Caco-2 (cell line): Measurements from ENCODE around the gene RHBG. TPM values are rescaled to one million over a fixed set of nuclear protein-coding genes. Genes with fewer than 3 reads are reported as not detected.

ENCODE experiments used
- BruUV-seq: library from RNA; stranded (reverse); fragments of 400-500 nt; replicated peaks from 2 replicates; lab custom pipeline; 2021; lab: Mats Ljungman, UMichigan
- CTCF ChIA-PET: fragments of 300-600 bp; sonication (Branson Sonifier 250); formaldehyde crosslinking; loops from one replicate; lab custom pipeline; 2022; ENCODE audit warnings: antibody characterized with exemption; lab: Charles Lee
- POLR2A ChIA-PET: fragments of 300-600 bp; sonication (Branson Sonifier 250); formaldehyde crosslinking; loops from one replicate; lab custom pipeline; 2022; ENCODE audit warnings: antibody characterized with exemption; lab: Charles Lee
- DNase-seq, 2 experiments: peaks; one replicate each; pipeline versions ENCODE4 v3.0.0 to v3.0.0-alpha.2; 2020 to 2022
- H3K27me3 ChIP-seq: replicated peaks from 2 replicates; pipeline ENCODE4 v1.6.0; 2011; ENCODE audit warnings: low read length; ENCODE audit not compliant: control insufficient read depth, insufficient read depth
- H3K36me3 ChIP-seq: 2 replicates; pipeline ENCODE4 v1.5.1; 2011; ENCODE audit warnings: low read length; ENCODE audit not compliant: control insufficient read depth, insufficient read depth
- H3K4me1 ChIP-seq: fragments of 250-450 bp; sonication (Bioruptor Pico); 2 replicates; pipeline ENCODE4 v1.5.1; 2020; ENCODE audit warnings: mild to moderate bottlenecking
- H3K4me3 ChIP-seq: 2 replicates; pipeline ENCODE4 v1.5.1; 2011; ENCODE audit warnings: low read depth, mild to moderate bottlenecking, control low read depth, low read length
- H3K9me3 ChIP-seq: fragments of 250-450 bp; sonication (Bioruptor Pico); 2 replicates; pipeline ENCODE4 v1.5.1; 2020; ENCODE audit warnings: mild to moderate bottlenecking, moderate library complexity
- H3K27ac Mint-ChIP-seq: one replicate; pipeline ENCODE4 v1.8.0; 2022; ENCODE audit warnings: mixed read lengths; ENCODE audit not compliant: unreplicated experiment
- H3K27me3 Mint-ChIP-seq: one replicate; pipeline ENCODE4 v1.8.0; 2022; ENCODE audit warnings: mixed read lengths; ENCODE audit not compliant: insufficient read depth, unreplicated experiment
- H3K36me3 Mint-ChIP-seq: one replicate; pipeline ENCODE4 v1.8.0; 2022; ENCODE audit warnings: mild to moderate bottlenecking, mixed read lengths; ENCODE audit not compliant: insufficient read depth, unreplicated experiment
- H3K4me1 Mint-ChIP-seq: one replicate; pipeline ENCODE4 v1.8.0; 2022; ENCODE audit warnings: low read depth, mixed read lengths; ENCODE audit not compliant: unreplicated experiment
- H3K4me3 Mint-ChIP-seq: one replicate; pipeline ENCODE4 v1.8.0; 2022; ENCODE audit warnings: mild to moderate bottlenecking, moderate library complexity, mixed read lengths; ENCODE audit not compliant: unreplicated experiment
- H3K9me3 Mint-ChIP-seq: one replicate; pipeline ENCODE4 v1.8.0; 2022; ENCODE audit warnings: mixed read lengths; ENCODE audit not compliant: unreplicated experiment
- intact Hi-C: fragments of 100-400 bp; cut with micrococcal nuclease; formaldehyde crosslinking; loops from one replicate; pipeline ENCODE4 v1.10.0; 2022; ENCODE audit not compliant: unreplicated experiment
- total RNA-seq: library from RNA; stranded (reverse); gene quantifications from 2 replicates; pipeline ENCODE4 v1.2.3, GENCODE V29; 2022
- TF ChIP-seq, protein P1 (sequence below), 2 experiments: fragments of 200-600 bp in 1 of 2; IDR thresholded peaks; 1 replicate in 1 of 2; 2 replicates in 1 of 2; pipeline versions ENCODE4 v1.5.1 to v1.8.0; 2011 to 2022; ENCODE audit warnings: antibody characterized with exemption in 1 of 2, control low read depth in 1 of 2, inconsistent platforms in 1 of 2, low read depth in 1 of 2, low read length in 1 of 2, mild to moderate bottlenecking in 1 of 2, moderate library complexity in 1 of 2; ENCODE audit not compliant: insufficient read depth in 1 of 2, severe bottlenecking in 1 of 2, unreplicated experiment in 1 of 2

Gene RHBG
- total RNA-seq, 1 experiment from 2014 or later, result 6.5 TPM

DNA sequence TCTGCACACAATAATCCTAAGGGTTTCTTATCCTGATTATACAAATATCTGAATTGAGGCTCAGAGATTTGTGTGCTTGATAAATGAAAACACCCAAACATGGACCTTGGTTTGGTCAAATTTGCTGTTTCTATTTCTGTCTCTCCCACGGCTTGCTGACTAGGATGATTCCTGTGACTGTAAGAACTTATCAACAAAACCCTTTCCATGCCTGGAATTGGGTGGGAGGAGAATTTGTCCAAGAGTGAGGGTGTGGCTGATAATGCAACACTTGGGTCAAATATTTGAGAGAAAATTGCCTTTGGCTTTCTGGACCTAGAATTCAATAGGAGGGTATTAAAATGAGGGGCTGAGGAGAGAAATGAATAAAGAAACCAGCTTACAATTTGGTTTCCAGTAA is 48.0 kb downstream of the RHBG start:
- ChIA-PET POLR2A (no interaction called here), CTCF (interaction anchor here (1.0 to 1.2 kb wide), 2 partner anchors 31 kb away, joined by 4 read pairs; no protein-coding TSS in a partner anchor)
- TF ChIP-seq, protein P1, sequence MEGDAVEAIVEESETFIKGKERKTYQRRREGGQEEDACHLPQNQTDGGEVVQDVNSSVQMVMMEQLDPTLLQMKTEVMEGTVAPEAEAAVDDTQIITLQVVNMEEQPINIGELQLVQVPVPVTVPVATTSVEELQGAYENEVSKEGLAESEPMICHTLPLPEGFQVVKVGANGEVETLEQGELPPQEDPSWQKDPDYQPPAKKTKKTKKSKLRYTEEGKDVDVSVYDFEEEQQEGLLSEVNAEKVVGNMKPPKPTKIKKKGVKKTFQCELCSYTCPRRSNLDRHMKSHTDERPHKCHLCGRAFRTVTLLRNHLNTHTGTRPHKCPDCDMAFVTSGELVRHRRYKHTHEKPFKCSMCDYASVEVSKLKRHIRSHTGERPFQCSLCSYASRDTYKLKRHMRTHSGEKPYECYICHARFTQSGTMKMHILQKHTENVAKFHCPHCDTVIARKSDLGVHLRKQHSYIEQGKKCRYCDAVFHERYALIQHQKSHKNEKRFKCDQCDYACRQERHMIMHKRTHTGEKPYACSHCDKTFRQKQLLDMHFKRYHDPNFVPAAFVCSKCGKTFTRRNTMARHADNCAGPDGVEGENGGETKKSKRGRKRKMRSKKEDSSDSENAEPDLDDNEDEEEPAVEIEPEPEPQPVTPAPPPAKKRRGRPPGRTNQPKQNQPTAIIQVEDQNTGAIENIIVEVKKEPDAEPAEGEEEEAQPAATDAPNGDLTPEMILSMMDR (IDR thresholded peaks at IDR 0.05; ENCODE audit: insufficient read depth in 1 of 2, low read depth in 1 of 2, low read length in 1 of 2, severe bottlenecking in 1 of 2, unreplicated experiment in 1 of 2), result no peak
- peaks cover 27% of the 10 kb centered on the region for H3K4me1 ChIP-seq
- H3K4me1 Mint-ChIP-seq, result peaks cover 13% of the 10 kb centered on the region
- no peaks in the 10 kb centered on the region for H3K36me3 ChIP-seq
- H3K9me3 Mint-ChIP-seq, result no peaks in the 10 kb centered on the region
- H3K4me3 Mint-ChIP-seq, result no peak overlapping the region
- peaks cover 7% of the 10 kb centered on the region for H3K36me3 Mint-ChIP-seq
- H3K27me3 ChIP-seq, result no peaks in the 10 kb centered on the region; the same call in 1 of the 2 replicates
- no TSS peak for BruUV-seq
- H3K4me3 ChIP-seq, result no peak overlapping the region
- no peaks in the 10 kb centered on the region for H3K9me3 ChIP-seq
- no peak overlapping the region for H3K27ac Mint-ChIP-seq
- intact Hi-C loops, result no loop called here
- H3K27me3 Mint-ChIP-seq, result peaks cover 3% of the 10 kb centered on the region
- DNase-seq, result no peak

DNA sequence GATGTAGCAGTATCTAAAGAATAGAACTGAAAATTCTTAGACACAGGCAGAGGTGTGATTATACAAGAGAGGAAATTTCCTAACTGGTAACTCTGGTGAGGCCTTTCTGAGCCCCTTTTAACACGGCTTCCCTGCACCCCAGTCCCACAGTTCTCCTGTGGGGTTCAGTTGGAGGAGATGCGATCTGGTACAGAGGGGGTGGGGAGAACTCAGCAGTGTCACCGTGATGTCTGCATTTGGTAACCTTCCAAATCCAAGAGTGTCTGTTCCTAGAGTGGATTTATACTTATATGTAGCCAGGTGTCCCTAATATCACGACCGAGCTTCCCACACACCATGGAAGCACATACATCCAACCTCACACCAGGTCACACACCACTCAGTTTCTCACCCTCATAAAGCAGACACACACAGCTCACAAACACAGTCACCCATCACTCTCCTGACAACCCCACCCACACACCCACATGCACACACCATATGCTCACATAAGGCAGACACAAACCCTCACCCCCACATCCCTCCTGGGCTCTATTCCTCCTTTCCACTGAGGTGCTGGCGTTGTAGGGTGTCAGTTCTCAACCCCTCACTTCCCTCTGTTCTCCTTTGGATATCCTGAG is 48.5 kb downstream of the RHBG start:
- BruUV-seq, result no TSS peak
- no peak overlapping the region for H3K4me3 ChIP-seq
- DNase-seq, result no peak
- TF ChIP-seq, protein P1 (IDR thresholded peaks at IDR 0.05; ENCODE audit: insufficient read depth in 1 of 2, low read depth in 1 of 2, low read length in 1 of 2, severe bottlenecking in 1 of 2, unreplicated experiment in 1 of 2), result no peak
- H3K27me3 ChIP-seq, result no peaks in the 10 kb centered on the region; the same call in 1 of the 2 replicates
- Mint-ChIP-seq H3K36me3 (peaks cover 12% of the 10 kb centered on the region), H3K9me3 (no peaks in the 10 kb centered on the region), H3K27ac (no peak overlapping the region), H3K4me3 (no peak overlapping the region), H3K27me3 (peaks cover 3% of the 10 kb centered on the region), H3K4me1 (peaks cover 16% of the 10 kb centered on the region)
- intact Hi-C loops, result no loop called here
- no peaks in the 10 kb centered on the region for H3K36me3 ChIP-seq
- POLR2A ChIA-PET, result no interaction called here
- CTCF ChIA-PET, result interaction anchor here (0.9 to 1.0 kb wide), 2 partner anchors 32 to 40 kb away, joined by 3 to 4 read pairs; no protein-coding TSS in a partner anchor
- H3K9me3 ChIP-seq, result no peaks in the 10 kb centered on the region
- H3K4me1 ChIP-seq, result peaks cover 32% of the 10 kb centered on the region

DNA sequence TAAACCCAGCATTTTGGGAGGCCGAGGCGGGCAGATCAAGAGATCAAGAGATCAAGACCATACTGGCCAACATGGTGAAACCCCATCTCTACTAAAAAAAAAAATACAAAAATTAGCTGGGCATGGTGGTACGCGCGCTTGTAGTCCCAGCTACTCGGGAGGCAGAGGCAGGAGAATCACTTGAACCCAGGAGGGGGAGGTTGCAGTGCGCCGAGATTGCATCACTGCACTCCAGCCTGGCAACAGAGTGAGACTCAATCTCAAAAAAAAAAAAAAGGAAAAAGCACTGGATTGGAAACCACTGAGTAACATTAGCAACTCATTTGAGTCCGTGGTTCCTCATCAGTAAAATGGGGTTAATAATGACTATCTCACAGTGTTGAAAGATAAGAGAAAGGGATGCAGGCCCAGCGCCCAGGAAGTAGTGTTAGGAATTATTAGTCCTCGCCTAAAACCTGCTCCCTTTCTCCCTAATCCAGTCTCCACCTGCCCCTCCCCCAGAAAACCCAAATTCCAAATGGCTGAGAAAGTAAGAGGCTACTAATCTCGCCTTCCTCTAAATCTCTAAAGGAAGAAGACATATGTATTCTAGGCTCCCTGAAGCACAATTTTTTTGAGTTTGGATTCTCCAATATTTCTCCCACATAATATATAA is 49.5 kb downstream of the RHBG start:
- CTCF ChIA-PET, result interaction anchor here (0.9 to 2.4 kb wide), 3 partner anchors 27 to 39 kb away, joined by 3 to 28 read pairs (median 11); no protein-coding TSS in a partner anchor
- intact Hi-C loops, result no loop called here
- Histone ChIP-seq H3K9me3 (no peaks in the 10 kb centered on the region), H3K4me3 (no peak overlapping the region), H3K36me3 (no peaks in the 10 kb centered on the region), H3K27me3 (no peaks in the 10 kb centered on the region; the same call in 1 of the 2 replicates), H3K4me1 (peaks cover 41% of the 10 kb centered on the region)
- TF ChIP-seq, protein P1 (IDR thresholded peaks at IDR 0.05; ENCODE audit: insufficient read depth in 1 of 2, low read depth in 1 of 2, low read length in 1 of 2, severe bottlenecking in 1 of 2, unreplicated experiment in 1 of 2), result no peak
- Mint-ChIP-seq H3K27ac (no peak overlapping the region), H3K4me1 (peaks cover 16% of the 10 kb centered on the region), H3K36me3 (peaks cover 12% of the 10 kb centered on the region), H3K9me3 (no peaks in the 10 kb centered on the region), H3K27me3 (peaks cover 3% of the 10 kb centered on the region), H3K4me3 (no peak overlapping the region)
- no peak for DNase-seq
- BruUV-seq, result no TSS peak
- POLR2A ChIA-PET, result no interaction called here
